ENCODE measurements around the gene TCHH.

Gene TCHH

DNA sequence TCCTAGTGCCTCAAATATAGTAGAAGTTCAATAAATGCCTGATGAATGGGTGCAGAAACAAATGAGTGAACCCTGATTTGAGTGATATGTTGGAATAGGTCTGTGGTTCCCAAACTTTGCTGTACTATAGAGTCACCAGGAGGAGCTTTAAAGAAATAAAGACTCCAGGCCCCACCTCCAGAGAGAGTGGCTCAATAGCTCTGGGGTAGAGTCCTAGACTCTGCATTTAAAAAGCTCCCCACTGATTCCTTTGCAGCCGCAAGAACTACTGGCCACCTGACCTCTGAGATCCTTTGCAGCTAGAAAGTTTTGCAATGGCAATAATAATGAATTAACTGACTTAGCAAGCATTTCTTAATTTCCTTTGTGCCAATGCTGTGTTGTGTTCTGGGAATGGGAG is 47.3 kb downstream of the TCHH start:
- DNase-seq (ENCODE audit: low read depth, low spot score): no peak

DNA sequence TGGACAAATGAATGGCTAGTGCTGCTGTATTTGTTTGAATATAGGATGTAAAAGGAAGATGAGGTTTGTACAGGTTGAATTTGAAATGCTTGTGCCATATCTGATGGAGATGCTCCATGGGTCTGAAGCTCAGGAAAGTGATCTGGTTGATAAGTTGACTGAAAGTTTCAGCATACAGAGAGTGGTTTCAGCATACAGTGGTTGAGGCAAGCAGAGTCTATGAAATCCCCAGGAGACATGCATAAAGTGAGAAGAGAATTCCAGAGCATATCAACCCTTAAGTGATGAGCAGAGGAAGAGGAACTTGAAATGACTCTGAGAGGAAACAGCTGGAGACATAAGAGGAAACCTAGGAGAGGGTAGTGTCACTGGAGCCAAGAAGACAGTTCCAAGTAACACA is 48.1 kb downstream of the TCHH start:
- no peak for DNase-seq (ENCODE audit: low read depth, low spot score)

DNA sequence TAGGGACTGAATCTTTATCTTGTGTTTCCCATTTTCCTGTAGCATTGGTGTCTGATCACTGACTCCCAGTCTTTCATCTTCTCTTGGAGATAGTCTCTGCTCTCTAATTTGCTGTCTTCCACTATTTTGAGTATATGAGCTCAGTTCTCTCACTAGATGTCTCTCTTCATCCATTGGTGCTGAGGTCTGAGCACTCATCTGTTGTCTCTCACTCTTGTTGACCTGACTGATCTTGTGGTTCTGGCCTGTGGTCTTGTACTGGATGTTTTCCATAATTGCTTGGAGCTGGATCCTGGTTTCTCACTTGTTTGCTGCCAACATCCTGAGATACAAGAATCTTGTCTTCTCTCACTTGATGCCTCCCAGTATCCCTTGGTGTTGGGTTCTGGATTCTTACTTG is 53.3 kb downstream of the TCHH start:
- DNase-seq (ENCODE audit: low read depth, low spot score): no peak
